C4-2B (cell line): ENCODE measurements around the gene RNF227.

Source experiments
- CTCF ChIP-seq: fragments of 450-650 bp; conservative IDR thresholded peaks from 2 replicates; pipeline ENCODE4 v1.5.1; 2017; ENCODE audit warnings: mild to moderate bottlenecking
- ZFX ChIP-seq: fragments of 450-650 bp; IDR thresholded peaks from 2 replicates; pipeline ENCODE4 v1.6.1; 2017

- TF ChIP-seq CTCF (no peak), ZFX (no peak)
Observed at GRCh38 chr17:7922269-7922844, 6.3 kb upstream of the RNF227 start.
